Astrocyte (in vitro differentiated cells and primary cell): ENCODE measurements around the gene TPBG.
"Not testable (repeated sequence)": the region's sequence is repeated elsewhere in the genome, so short reads cannot be mapped to it uniquely, and the experiment has no call there.

Source experiments
- CTCF ChIP-seq: IDR thresholded peaks from 2 replicates; pipeline ENCODE4 v1.5.1; 2011; ENCODE audit warnings: low read depth, mild to moderate bottlenecking, inconsistent platforms, low read length, moderate library complexity; ENCODE audit not compliant: insufficient read depth
- EZH2 ChIP-seq: IDR thresholded peaks from 2 replicates; pipeline ENCODE4 v1.6.1; 2012; ENCODE audit warnings: mild to moderate bottlenecking, low read length, inconsistent platforms; ENCODE audit not compliant: insufficient read depth

- not testable (repeated sequence) for TF ChIP-seq CTCF, EZH2
These were observed 31.2 kb downstream of the TPBG start for GRCh38 chr6:82394770-82395169.
